ENCODE measurements around the gene EPS8L3. TPM values are rescaled to one million over a fixed set of nuclear protein-coding genes. Genes with fewer than 3 reads are reported as not detected.
A peak's percentile ranks its signal among the peaks of the same experiment; 100 is the strongest.

EPS8L3 gene
- total RNA-seq, 2 experiments from 2014 or later, result not detected

DNA sequence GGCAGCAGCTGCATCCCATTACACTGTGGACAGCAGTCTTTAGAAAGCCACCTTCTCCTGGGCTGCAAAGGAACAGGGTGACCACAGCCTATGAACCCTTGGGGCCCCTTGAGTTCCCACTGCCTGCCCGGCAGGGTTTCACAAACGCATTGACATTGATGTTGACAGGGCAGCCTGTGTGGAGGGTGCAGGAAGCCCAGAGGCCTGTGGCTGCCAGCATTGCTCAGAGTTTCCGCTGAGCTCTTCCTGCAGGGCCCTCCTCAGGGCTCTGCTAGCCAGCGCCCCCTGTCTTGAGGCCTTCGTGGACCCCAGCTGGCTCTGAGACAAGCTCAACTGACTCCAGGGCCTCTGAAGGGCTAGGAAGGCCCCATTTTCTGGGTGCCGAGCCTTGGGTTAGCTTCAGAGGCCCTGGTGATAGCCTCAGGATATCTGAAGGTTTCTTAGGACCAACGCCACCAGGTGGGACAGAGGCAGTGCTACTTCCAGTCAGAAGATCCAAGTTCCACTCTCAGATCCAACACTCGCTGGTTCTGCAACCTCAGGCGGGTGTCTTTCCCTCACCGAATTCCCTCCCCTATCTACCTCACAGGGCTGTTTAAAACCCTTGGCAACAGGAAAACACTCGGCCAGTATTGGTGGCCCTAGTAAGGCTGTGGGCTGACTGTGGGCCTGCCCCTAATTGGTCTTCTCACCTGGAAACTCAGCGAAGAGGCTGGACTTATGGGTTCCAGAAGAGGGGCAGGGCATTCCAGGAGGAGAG, 27.2 kb upstream of the EPS8L3 start:
- ATAC-seq, result peak; percentile 94
- Mint-ChIP-seq H3K4me3 (no peak overlapping the region), H3K9me3 (no peaks in the 10 kb centered on the region), H3K36me3 (ENCODE audit: low read depth) (peaks cover 2% of the 10 kb centered on the region), H3K4me1 (ENCODE audit: low read depth) (peaks cover 63% of the 10 kb centered on the region), H3K27me3 (no peaks in the 10 kb centered on the region), H3K27ac (peak overlapping the region; percentile 92)
- intact Hi-C loops (cut with micrococcal nuclease), result loop anchor here (5.0 kb wide), 1 partner anchor 116 kb away; no protein-coding TSS in a partner anchor
- CTCF ChIA-PET, result interaction anchor here (0.6 to 24.0 kb wide), 23 partner anchors 10 to 239 kb away, joined by 3 to 745 read pairs (median 4); partner anchors contain the start of gene AHCYL1
- POLR2A ChIA-PET, result interaction anchor here (0.8 to 3.0 kb wide), 18 partner anchors 9 to 259 kb away, joined by 3 to 14 read pairs (median 4); partner anchors contain the start of genes AHCYL1, AMPD2 and CSF1
- TF ChIP-seq, protein P1, sequence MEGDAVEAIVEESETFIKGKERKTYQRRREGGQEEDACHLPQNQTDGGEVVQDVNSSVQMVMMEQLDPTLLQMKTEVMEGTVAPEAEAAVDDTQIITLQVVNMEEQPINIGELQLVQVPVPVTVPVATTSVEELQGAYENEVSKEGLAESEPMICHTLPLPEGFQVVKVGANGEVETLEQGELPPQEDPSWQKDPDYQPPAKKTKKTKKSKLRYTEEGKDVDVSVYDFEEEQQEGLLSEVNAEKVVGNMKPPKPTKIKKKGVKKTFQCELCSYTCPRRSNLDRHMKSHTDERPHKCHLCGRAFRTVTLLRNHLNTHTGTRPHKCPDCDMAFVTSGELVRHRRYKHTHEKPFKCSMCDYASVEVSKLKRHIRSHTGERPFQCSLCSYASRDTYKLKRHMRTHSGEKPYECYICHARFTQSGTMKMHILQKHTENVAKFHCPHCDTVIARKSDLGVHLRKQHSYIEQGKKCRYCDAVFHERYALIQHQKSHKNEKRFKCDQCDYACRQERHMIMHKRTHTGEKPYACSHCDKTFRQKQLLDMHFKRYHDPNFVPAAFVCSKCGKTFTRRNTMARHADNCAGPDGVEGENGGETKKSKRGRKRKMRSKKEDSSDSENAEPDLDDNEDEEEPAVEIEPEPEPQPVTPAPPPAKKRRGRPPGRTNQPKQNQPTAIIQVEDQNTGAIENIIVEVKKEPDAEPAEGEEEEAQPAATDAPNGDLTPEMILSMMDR (IDR thresholded peaks at IDR 0.05), result peak; percentile 80
- DNase-seq, result peak; percentile 95

DNA sequence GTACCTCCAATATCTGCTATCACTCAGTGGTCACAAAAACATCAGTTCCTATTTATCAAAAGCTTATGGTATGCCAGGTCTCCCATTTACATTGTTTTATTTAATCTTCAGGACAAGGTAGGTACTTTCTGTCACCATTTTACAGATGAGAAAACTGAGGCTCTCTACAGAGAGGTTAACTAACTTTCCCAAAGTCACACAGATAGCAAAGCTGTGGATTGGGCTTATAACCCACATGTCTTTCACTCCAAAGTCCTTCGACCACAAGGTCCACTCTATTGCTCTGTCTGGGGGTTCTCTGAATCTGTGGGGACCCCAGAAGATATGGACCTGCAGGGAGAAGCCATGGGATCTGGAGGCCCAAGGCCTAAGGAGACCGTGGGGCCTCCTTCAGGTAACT, 26.6 kb upstream of the EPS8L3 start:
- H3K4me1 Mint-ChIP-seq (ENCODE audit: low read depth), result peaks cover 63% of the 10 kb centered on the region
- no peaks in the 10 kb centered on the region for H3K27me3 Mint-ChIP-seq
- POLR2A ChIA-PET, result interaction anchor here (0.8 to 3.0 kb wide), 14 partner anchors 9 to 199 kb away, joined by 3 to 14 read pairs (median 4); partner anchors contain the start of genes AHCYL1, AMPD2 and CSF1
- no peak overlapping the region for H3K4me3 Mint-ChIP-seq
- intact Hi-C loops (cut with micrococcal nuclease), result loop anchor here (5.0 kb wide), 1 partner anchor 117 kb away; no protein-coding TSS in a partner anchor
- no peak for ATAC-seq
- no peak for DNase-seq
- CTCF ChIA-PET, result interaction anchor here (0.8 to 24.0 kb wide), 19 partner anchors 11 to 239 kb away, joined by 3 to 745 read pairs (median 4); partner anchors contain the start of gene AHCYL1
- H3K36me3 Mint-ChIP-seq (ENCODE audit: low read depth), result peaks cover 2% of the 10 kb centered on the region
- no peaks in the 10 kb centered on the region for H3K9me3 Mint-ChIP-seq
- TF ChIP-seq, protein P1 (IDR thresholded peaks at IDR 0.05), result no peak
- H3K27ac Mint-ChIP-seq, result peak overlapping the region; percentile 92

DNA sequence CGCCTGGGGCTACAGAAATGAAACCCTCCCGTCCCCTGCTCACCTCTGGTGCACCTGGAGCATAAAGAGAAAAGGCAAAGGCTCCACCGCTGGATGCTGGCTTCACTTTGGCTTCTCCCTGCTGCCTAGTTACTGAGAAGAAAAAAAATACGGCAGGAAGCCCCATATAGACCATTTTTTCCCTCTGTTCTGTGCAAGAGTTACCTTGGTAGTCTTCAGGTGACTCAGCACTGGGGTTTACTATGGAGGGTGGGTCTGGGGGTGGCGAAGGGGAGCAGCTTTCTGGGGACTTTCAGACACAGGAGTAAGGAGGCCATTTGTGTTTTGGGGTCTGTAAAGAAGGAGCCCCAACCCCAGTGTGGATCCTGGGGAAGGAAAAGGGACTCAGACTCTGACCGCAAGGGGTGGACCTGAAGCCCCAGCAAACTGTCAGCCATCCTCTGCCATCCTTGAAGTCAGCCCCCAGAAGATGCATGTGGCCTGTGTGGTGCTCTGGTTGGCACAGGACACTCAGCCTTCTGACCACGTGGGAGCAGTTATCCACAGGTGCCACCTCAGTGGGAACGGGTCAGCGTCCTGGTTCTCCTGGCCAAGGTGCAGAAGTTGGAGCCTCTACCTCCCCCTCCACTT, 25.9 kb upstream of the EPS8L3 start:
- Mint-ChIP-seq H3K4me1 (ENCODE audit: low read depth) (peaks cover 59% of the 10 kb centered on the region), H3K36me3 (ENCODE audit: low read depth) (peaks cover 2% of the 10 kb centered on the region), H3K4me3 (no peak overlapping the region), H3K27me3 (no peaks in the 10 kb centered on the region), H3K27ac (peak overlapping the region; percentile 92), H3K9me3 (no peaks in the 10 kb centered on the region)
- no peak for ATAC-seq
- TF ChIP-seq, protein P1 (IDR thresholded peaks at IDR 0.05), result no peak
- ChIA-PET CTCF (interaction anchor here (0.6 to 24.0 kb wide), 8 partner anchors 11 to 191 kb away, joined by 3 to 745 read pairs (median 14); partner anchors contain the start of gene AHCYL1), POLR2A (interaction anchor here (1.2 to 3.0 kb wide), 8 partner anchors 12 to 199 kb away, joined by 3 to 14 read pairs (median 7); partner anchors contain the start of genes AHCYL1, AMPD2 and CSF1)
- DNase-seq, result no peak
- intact Hi-C loops (cut with micrococcal nuclease), result loop anchor here (5.0 kb wide), 1 partner anchor 118 kb away; no protein-coding TSS in a partner anchor

DNA sequence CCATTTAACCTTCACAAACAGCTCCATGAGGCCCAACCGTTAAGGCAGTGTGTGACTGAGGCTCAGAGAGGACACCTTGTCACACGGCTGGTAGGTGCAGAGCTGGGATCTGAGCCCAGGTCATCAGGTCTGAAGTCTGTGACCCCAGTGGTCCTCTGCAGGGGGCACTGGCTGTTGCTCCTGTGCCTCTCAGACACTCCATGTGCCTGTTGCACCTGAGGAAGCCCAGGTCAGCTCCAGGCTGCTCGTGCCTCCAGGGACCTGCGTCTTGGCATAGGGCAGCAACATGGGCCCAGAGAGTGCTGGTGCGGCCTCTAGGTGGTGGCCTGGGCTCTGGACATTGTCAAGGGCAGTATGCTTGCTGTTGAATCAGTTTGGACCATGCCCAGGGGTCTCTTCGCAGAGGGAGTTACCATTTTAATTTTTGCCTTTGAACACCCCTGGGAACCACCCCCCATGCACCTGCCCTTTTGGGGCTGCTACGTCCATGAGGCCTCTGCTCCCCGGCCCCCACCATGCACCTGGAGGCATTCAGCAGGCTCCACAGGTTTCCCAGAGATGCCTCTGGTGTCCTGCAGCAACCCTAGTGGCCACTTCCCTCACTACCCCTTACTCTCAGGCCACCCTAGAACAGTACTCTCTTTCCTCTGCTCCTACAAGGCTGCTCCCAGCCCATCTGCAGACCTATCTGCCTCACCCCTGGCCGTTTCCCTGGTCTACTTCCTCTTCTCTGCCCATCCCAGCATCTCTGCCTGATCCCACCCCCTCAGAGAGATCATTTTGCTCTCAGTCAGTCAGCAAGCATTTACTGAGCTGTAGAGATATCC, 25.2 kb upstream of the EPS8L3 start:
- no peak for ATAC-seq
- H3K4me1 Mint-ChIP-seq (ENCODE audit: low read depth), result peaks cover 51% of the 10 kb centered on the region
- CTCF ChIA-PET, result interaction anchor here (0.6 to 24.0 kb wide), 7 partner anchors 11 to 219 kb away, joined by 3 to 745 read pairs (median 21); partner anchors contain the start of gene AHCYL1

More for the DNA sequence above, 25.2 kb upstream of the EPS8L3 start:
- peak; percentile 30 for DNase-seq
- intact Hi-C loops (cut with micrococcal nuclease), result no loop called here
- peak overlapping the region; percentile 92 for H3K27ac Mint-ChIP-seq
- peaks cover 2% of the 10 kb centered on the region for H3K36me3 Mint-ChIP-seq (ENCODE audit: low read depth)
- H3K27me3 Mint-ChIP-seq, result no peaks in the 10 kb centered on the region
- no peaks in the 10 kb centered on the region for H3K9me3 Mint-ChIP-seq
- TF ChIP-seq, protein P1 (IDR thresholded peaks at IDR 0.05), result no peak
- POLR2A ChIA-PET, result interaction anchor here (1.3 to 3.0 kb wide), 4 partner anchors 13 to 134 kb away, joined by 3 to 11 read pairs (median 7); no protein-coding TSS in a partner anchor
- no peak overlapping the region for H3K4me3 Mint-ChIP-seq

Measured in activated CD8-positive, alpha-beta T cell treated with anti-CD3 and anti-CD28 coated beads for 36 hours (primary cell).